Osteocyte (in vitro differentiated cells): ENCODE results near the gene COMP. TPM values are rescaled to one million over a fixed set of nuclear protein-coding genes. Genes with fewer than 3 reads are reported as not detected.

ENCODE experiments used
- DNase-seq: peaks from one replicate; pipeline ENCODE4 v3.0.0; 2021; ENCODE audit warnings: mixed read lengths; ENCODE audit not compliant: unreplicated experiment; ENCODE audit errors: extremely low spot score
- H3K27ac Mint-ChIP-seq: one replicate; pipeline ENCODE4 v1.8.0; 2021; ENCODE audit warnings: mild to moderate bottlenecking, mixed read lengths; ENCODE audit not compliant: unreplicated experiment
- H3K27me3 Mint-ChIP-seq: one replicate; pipeline ENCODE4 v1.8.0; 2021; ENCODE audit warnings: mixed read lengths; ENCODE audit not compliant: unreplicated experiment
- H3K36me3 Mint-ChIP-seq: one replicate; pipeline ENCODE4 v1.8.0; 2021; ENCODE audit warnings: mixed read lengths; ENCODE audit not compliant: unreplicated experiment
- H3K4me1 Mint-ChIP-seq: one replicate; pipeline ENCODE4 v1.8.0; 2021; ENCODE audit warnings: mixed read lengths; ENCODE audit not compliant: unreplicated experiment
- H3K4me3 Mint-ChIP-seq: one replicate; pipeline ENCODE4 v1.8.0; 2021; ENCODE audit warnings: mild to moderate bottlenecking, moderate library complexity, mixed read lengths; ENCODE audit not compliant: unreplicated experiment
- H3K9me3 Mint-ChIP-seq: one replicate; pipeline ENCODE4 v1.8.0; 2021; ENCODE audit warnings: mixed read lengths; ENCODE audit not compliant: unreplicated experiment
- CTCF ChIP-seq: fragments of 200-600 bp; sonication (generic); IDR thresholded peaks from 2 replicates; pipeline ENCODE4 v1.5.0; 2021; ENCODE audit warnings: antibody characterized with exemption, mild to moderate bottlenecking, moderate library complexity
- total RNA-seq: library from RNA; stranded (reverse); gene quantifications from 2 replicates; pipeline ENCODE4 v1.2.1, GENCODE V29; 2021

COMP gene
- total RNA-seq, 1 donor from 2014 or later: 0.13 TPM

DNA sequence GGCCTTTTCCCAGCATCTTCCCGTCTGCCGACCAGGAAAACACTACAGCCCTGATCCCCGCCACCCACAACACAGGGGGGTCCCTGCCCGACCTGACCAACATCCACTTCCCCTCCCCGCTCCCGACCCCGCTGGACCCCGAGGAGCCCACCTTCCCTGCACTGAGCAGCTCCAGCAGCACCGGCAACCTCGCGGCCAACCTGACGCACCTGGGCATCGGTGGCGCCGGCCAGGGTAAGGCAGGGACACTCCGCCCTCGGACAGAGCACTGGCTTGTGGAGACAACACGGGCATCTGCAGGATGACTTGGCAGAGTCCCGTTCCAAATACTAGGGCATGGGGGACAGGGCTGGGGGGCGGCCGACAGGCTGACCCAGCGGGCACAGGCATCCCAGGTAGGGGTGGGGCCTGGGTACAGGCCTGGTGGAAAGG, 31.1 kb downstream of the COMP start:
- DNase-seq: no peak
- Mint-ChIP-seq H3K9me3 (no peaks in the 10 kb centered on the region), H3K4me1 (peaks cover 8% of the 10 kb centered on the region), H3K27ac (no peak overlapping the region), H3K4me3 (no peak overlapping the region), H3K27me3 (no peaks in the 10 kb centered on the region), H3K36me3 (peaks cover 1% of the 10 kb centered on the region)
- no peak for TF ChIP-seq CTCF

- H3K36me3 Mint-ChIP-seq: peaks cover 3% of the 10 kb centered on the region
- peaks cover 8% of the 10 kb centered on the region for H3K4me1 Mint-ChIP-seq
- H3K27ac Mint-ChIP-seq: no peak overlapping the region
- TF ChIP-seq CTCF: no peak
- no peak overlapping the region for H3K4me3 Mint-ChIP-seq
- no peak for DNase-seq
- no peaks in the 10 kb centered on the region for H3K9me3 Mint-ChIP-seq
- H3K27me3 Mint-ChIP-seq: no peaks in the 10 kb centered on the region
Observed at GRCh38 chr19:18759304-18759994, 31.7 kb downstream of the COMP start.

DNA sequence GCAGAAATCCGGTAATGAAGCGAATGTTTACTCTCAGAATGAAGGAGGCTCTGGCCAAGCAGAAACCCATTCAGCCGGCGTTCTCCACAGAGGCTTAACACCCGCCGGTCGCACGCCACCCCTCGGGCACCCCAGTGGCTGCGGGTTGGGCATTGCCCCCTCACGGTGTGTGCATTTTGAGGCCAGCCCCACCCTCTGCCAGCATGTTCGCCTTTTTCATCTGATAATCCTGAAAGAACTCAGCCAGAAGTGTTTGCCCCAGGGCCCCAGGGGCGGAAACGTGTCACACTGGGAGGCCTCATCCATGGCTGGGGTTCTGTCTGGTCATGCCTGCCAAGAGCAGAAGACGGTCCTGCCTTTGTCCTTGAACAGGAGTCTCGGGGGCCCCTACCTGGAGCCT, 34.2 kb downstream of the COMP start:
- H3K36me3 Mint-ChIP-seq: peaks cover 8% of the 10 kb centered on the region
- no peaks in the 10 kb centered on the region for H3K27me3 Mint-ChIP-seq
- peaks cover 5% of the 10 kb centered on the region for H3K4me1 Mint-ChIP-seq
- no peak overlapping the region for H3K4me3 Mint-ChIP-seq
- no peak for DNase-seq
- no peaks in the 10 kb centered on the region for H3K9me3 Mint-ChIP-seq
- no peak overlapping the region for H3K27ac Mint-ChIP-seq
- no peak for TF ChIP-seq CTCF

DNA sequence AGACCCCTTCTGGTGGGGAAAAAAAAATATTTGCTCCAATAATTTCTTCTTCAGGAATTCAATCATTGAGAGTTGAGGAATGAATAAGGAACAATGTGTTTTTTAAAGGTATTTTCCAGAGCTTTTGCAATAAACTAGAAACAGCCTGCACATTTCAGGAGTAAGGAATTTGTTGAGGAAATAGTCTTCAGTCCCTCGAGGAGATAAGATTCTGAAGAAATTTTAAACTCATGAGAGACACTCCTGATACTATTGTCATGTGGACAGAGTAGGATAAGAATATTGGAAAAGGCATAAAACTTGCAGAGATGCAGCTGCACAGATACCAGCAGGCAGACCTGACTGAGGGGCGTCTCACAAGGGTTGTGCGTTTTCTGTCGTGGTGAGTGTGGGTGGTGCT, 36.6 kb downstream of the COMP start:
- no peak for TF ChIP-seq CTCF
- no peak for DNase-seq
- Mint-ChIP-seq H3K27me3 (no peaks in the 10 kb centered on the region), H3K27ac (no peak overlapping the region), H3K4me1 (peaks cover 5% of the 10 kb centered on the region), H3K4me3 (no peak overlapping the region), H3K9me3 (no peaks in the 10 kb centered on the region), H3K36me3 (peaks cover 19% of the 10 kb centered on the region)

DNA sequence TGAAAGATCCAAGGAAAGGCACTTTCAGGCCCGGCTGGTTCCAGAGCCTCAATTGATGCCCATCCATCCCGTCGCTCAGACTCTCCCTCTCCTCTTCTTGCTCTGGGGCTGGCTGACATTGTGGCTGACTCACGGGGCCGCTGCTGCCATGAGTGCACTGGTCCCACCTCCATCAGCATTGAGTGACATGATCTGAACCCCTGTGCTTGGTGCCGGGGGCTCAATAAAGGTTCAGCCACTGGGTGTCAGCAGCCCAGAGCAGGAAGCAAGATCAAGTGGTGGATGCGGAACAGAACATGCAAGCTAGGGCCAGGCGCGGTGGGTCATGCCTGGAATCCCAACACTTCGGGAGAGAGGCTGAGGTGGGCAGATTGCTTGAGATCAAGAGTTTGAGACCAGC, 39.5 kb downstream of the COMP start:
- Mint-ChIP-seq H3K27me3 (no peaks in the 10 kb centered on the region), H3K4me1 (peaks cover 1% of the 10 kb centered on the region), H3K9me3 (no peaks in the 10 kb centered on the region), H3K27ac (no peak overlapping the region), H3K4me3 (no peak overlapping the region), H3K36me3 (peaks cover 17% of the 10 kb centered on the region)
- TF ChIP-seq CTCF: no peak
- no peak for DNase-seq
